Spleen (tissue), 11 donors: ENCODE data around the gene SPRY1. TPM values are rescaled to one million over a fixed set of nuclear protein-coding genes. Genes with fewer than 3 reads are reported as not detected.

ENCODE experiments used
- DNase-seq: peaks from one replicate; pipeline ENCODE4 v3.0.0-alpha.2; 2020
- H3K27ac ChIP-seq, 8 donors: fragments of 200-600 bp; sonication (generic) in 7 of 8; 1 replicate in 4 of 8; 2 replicates in 4 of 8; pipeline versions ENCODE4 v1.5.0 to v1.8.0; 2016 to 2021; ENCODE audit warnings: inconsistent platforms in 4 of 8, mild to moderate bottlenecking in 4 of 8, moderate library complexity in 1 of 8
- H3K27me3 ChIP-seq, 7 donors: fragments of 200-600 bp; sonication (generic) in 6 of 7; replicated peaks in 1 of 7; 1 replicate in 4 of 7; 2 replicates in 3 of 7; pipeline versions ENCODE4 v1.5.0 to v1.8.0; 2016 to 2021; ENCODE audit warnings: inconsistent platforms in 3 of 7, mild to moderate bottlenecking in 1 of 7
- H3K36me3 ChIP-seq, 6 donors: fragments of 200-600 bp; sonication (generic) in 5 of 6; 1 replicate in 4 of 6; 2 replicates in 2 of 6; pipeline versions ENCODE4 v1.5.0 to v1.8.0; 2016 to 2021; ENCODE audit warnings: inconsistent platforms in 2 of 6
- H3K4me1 ChIP-seq, 6 donors: fragments of 200-600 bp; sonication (generic) in 5 of 6; 1 replicate in 3 of 6; 2 replicates in 3 of 6; pipeline versions ENCODE4 v1.5.0 to v1.8.0; 2016 to 2021; ENCODE audit warnings: inconsistent platforms in 3 of 6
- H3K4me3 ChIP-seq, 8 donors: fragments of 200-600 bp; sonication (generic) in 7 of 8; 1 replicate in 4 of 8; 2 replicates in 4 of 8; pipeline versions ENCODE4 v1.5.0 to v1.8.0; 2016 to 2021; ENCODE audit warnings: inconsistent platforms in 4 of 8, mild to moderate bottlenecking in 4 of 8, moderate library complexity in 2 of 8
- H3K9me3 ChIP-seq, 8 donors: fragments of 200-600 bp; sonication (generic) in 7 of 8; 1 replicate in 4 of 8; 2 replicates in 4 of 8; pipeline versions ENCODE4 v1.5.0 to v1.8.0; 2016 to 2021; ENCODE audit warnings: inconsistent platforms in 4 of 8
- POLR2A ChIP-seq, 3 donors: fragments of 450-650 bp; IDR thresholded peaks; one replicate each; pipeline ENCODE4 v1.5.1; 2017; ENCODE audit warnings: antibody characterized with exemption in 3 of 3, mild to moderate bottlenecking in 1 of 3
- POLR2AphosphoS5 ChIP-seq, 3 donors: sonication (generic); formaldehyde crosslinking; IDR thresholded peaks; one replicate each; pipeline ENCODE4 v1.5.1; 2017; ENCODE audit warnings: antibody characterized with exemption in 3 of 3
- WGBS, 5 donors: extraction: QIAGEN DNeasy Blood & Tissue Kit in 3 of 5; methylation state at CpG; one replicate each; pipeline versions ENCODE4 v1.1.5 to v1.1.7; 2013 to 2018; 5-methylcytosine and 5-hydroxymethylcytosine counted together
- intact Hi-C: fragments of 100-400 bp; cut with DNase I; formaldehyde crosslinking; loops from one replicate; pipeline ENCODE4 v1.15.0; 2023; ENCODE audit warnings: low total_unique reads
- polyA plus RNA-seq, 3 donors: library from polyadenylated mRNA; stranded (reverse); fragments of 200-250 nt; gene quantifications; one replicate each; pipeline ENCODE4 v1.2.1, GENCODE V29; 2013
- total RNA-seq, 7 donors: library from RNA; depleted of rRNA in 3 of 7; stranded (reverse); fragments of >200 nt in 3 of 7; fragmentation: NEBNext Ultra II Directional in 4 of 7; extraction: Animal tissue kit (Norgen Biotek cat#: 25700) in 4 of 7; gene quantifications; one replicate each; pipeline versions ENCODE4 v1.1.0 to v1.2.1, GENCODE V29; 2016 to 2021
- TF ChIP-seq, protein P1 (sequence below), 11 experiments: fragments of 200-600 bp in 7 of 11; fragments of 450-650 bp in 4 of 11; sonication (generic) in 4 of 11; IDR thresholded peaks in 8 of 11; conservative IDR thresholded peaks in 3 of 11; 1 replicate in 7 of 11; 2 replicates in 4 of 11; pipeline versions ENCODE4 v1.4.0 to v1.8.0; 2016 to 2021; ENCODE audit warnings: antibody characterized with exemption in 11 of 11, inconsistent platforms in 4 of 11, mild to moderate bottlenecking in 1 of 11
- donor health status: healthy with polysubstance abuse.
- donor health status: DM: no; HTN: no; CAD: no; lungs with moderate emphysema.
- donor health status: DM: no; HTN: no; CAD: no.
- donor health status: Bipolar disorder and iron deficiency.
- donor health status: healthy.
- donor health status: DM: no; HTN: no; CAD: no.
- donor health status: DM: yes; HTN: yes; CAD: no.

The SPRY1 gene
- total and polyA plus RNA-seq, 10 donors, result 7.2 to 71.3 (median 30.6) TPM

DNA sequence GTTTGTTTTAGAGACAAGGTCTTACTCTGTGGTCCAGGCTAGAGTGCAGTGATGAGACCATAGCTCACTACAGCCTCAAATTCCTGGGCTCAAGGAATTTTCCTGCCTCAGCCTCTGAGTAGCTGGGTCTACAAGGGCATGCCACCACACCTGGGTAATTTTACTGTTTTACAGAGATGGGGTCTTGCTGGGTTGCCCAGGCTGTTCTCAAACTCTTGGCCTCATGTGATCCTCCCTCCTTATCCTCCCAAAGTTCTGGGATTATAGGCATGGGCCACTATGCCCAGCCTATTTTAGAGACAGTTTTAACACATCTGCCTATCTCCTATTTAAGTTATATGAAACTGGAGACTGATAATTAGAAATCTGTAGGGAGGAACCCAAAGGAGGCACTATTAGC, 53.8 kb downstream of the SPRY1 start:
- no peaks in the 10 kb centered on the region for H3K9me3 ChIP-seq
- no peaks in the 10 kb centered on the region for H3K36me3 ChIP-seq
- no peak for DNase-seq
- H3K27ac ChIP-seq, result peak overlapping the region in 3 of 8 donors; percentile 29 to 64 (median 54)
- H3K4me3 ChIP-seq, result no peak overlapping the region
- TF ChIP-seq POLR2A (IDR thresholded peaks at IDR 0.05), result no peak
- no peak for TF ChIP-seq POLR2AphosphoS5 (IDR thresholded peaks at IDR 0.05)
- TF ChIP-seq, protein P1, sequence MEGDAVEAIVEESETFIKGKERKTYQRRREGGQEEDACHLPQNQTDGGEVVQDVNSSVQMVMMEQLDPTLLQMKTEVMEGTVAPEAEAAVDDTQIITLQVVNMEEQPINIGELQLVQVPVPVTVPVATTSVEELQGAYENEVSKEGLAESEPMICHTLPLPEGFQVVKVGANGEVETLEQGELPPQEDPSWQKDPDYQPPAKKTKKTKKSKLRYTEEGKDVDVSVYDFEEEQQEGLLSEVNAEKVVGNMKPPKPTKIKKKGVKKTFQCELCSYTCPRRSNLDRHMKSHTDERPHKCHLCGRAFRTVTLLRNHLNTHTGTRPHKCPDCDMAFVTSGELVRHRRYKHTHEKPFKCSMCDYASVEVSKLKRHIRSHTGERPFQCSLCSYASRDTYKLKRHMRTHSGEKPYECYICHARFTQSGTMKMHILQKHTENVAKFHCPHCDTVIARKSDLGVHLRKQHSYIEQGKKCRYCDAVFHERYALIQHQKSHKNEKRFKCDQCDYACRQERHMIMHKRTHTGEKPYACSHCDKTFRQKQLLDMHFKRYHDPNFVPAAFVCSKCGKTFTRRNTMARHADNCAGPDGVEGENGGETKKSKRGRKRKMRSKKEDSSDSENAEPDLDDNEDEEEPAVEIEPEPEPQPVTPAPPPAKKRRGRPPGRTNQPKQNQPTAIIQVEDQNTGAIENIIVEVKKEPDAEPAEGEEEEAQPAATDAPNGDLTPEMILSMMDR (IDR thresholded peaks at IDR 0.05 in 8 of 11, conservative IDR thresholded peaks at IDR 0.05 in 3 of 11), result no peak
- H3K4me1 ChIP-seq, result peaks cover 0 to 76% (median 22%) of the 10 kb centered on the region in 6 donors
- intact Hi-C loops, result no loop called here
- H3K27me3 ChIP-seq, result no peaks in the 10 kb centered on the region

DNA sequence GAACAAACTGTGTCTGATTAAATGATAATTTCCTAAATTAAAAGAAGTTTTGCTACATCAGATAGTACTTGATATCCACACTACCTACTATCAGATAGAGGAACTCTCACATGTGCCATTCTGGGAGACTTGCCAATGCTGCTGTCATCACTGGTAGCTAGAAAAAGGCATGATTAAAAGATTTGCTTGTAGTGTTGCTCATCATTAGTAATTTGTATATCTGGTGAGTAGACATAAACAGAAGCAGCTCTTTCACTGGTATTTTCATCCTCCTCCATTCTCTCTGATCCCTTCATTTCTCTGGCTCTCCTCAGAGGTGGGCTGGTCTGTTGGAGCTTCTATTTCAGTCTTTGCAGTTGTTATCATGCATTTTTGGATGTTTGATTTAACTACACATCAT, 56.0 kb downstream of the SPRY1 start:
- H3K4me1 ChIP-seq, result peaks cover 0 to 67% (median 24%) of the 10 kb centered on the region in 6 donors
- H3K4me3 ChIP-seq, result no peak overlapping the region
- intact Hi-C loops, result no loop called here
- no peak for TF ChIP-seq POLR2AphosphoS5 (IDR thresholded peaks at IDR 0.05)
- TF ChIP-seq POLR2A (IDR thresholded peaks at IDR 0.05), result no peak
- TF ChIP-seq, protein P1 (IDR thresholded peaks at IDR 0.05 in 8 of 11, conservative IDR thresholded peaks at IDR 0.05 in 3 of 11), result no peak
- DNase-seq, result no peak
- no peak overlapping the region for H3K27ac ChIP-seq
- H3K27me3 ChIP-seq, result no peaks in the 10 kb centered on the region
- H3K36me3 ChIP-seq, result no peaks in the 10 kb centered on the region
- H3K9me3 ChIP-seq, result no peaks in the 10 kb centered on the region

DNA sequence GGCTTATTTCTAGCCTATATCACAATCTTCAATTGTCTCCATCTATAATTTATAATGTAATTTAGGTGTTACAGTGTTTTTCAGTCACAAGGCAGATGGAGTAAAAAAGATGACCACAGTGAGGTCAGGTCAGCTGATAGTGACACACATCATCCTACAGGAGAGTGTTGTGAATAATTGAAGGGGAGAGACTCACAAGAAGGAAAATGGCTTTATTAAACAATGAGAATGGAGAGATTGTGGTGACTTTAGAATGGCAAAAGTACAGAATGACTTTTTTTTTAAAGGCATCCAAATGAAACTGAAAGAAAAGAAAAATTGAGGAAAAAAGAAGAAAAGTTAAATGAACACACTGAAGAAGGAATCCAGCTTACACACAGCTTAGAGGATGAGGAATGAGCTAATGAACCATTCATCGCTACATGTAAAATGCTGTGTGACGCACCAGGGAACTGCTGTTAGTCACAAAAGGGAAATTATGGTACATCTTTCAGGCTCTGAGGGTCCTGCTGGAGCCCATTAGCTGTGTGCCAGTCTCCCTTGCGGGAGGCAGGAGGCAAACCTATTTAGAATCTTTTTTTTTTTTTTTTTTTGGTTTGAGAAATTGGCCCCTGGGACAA, 56.6 kb downstream of the SPRY1 start:
- no peak overlapping the region for H3K27ac ChIP-seq
- H3K9me3 ChIP-seq, result no peaks in the 10 kb centered on the region
- no peak for DNase-seq
- H3K36me3 ChIP-seq, result no peaks in the 10 kb centered on the region
- peaks cover 0 to 67% (median 24%) of the 10 kb centered on the region in 6 donors for H3K4me1 ChIP-seq
- WGBS, 5 donors, result 90 to 96% (median 94%) methylated on average over 3 of the region's 3 CpGs
- TF ChIP-seq, protein P1 (IDR thresholded peaks at IDR 0.05 in 8 of 11, conservative IDR thresholded peaks at IDR 0.05 in 3 of 11), result no peak
- TF ChIP-seq POLR2AphosphoS5 (IDR thresholded peaks at IDR 0.05) (no peak), POLR2A (IDR thresholded peaks at IDR 0.05) (no peak)
- intact Hi-C loops, result no loop called here
- no peak overlapping the region for H3K4me3 ChIP-seq
- no peaks in the 10 kb centered on the region for H3K27me3 ChIP-seq
